ENCODE measurements around the gene LPAR2. TPM values are rescaled to one million over a fixed set of nuclear protein-coding genes. Genes with fewer than 3 reads are reported as not detected.

Gene LPAR2
- polyA plus RNA-seq, 1 donor (not counting 4 experiments of a cell fraction or from before 2014, with no cell fraction given): 7.3 TPM

DNA sequence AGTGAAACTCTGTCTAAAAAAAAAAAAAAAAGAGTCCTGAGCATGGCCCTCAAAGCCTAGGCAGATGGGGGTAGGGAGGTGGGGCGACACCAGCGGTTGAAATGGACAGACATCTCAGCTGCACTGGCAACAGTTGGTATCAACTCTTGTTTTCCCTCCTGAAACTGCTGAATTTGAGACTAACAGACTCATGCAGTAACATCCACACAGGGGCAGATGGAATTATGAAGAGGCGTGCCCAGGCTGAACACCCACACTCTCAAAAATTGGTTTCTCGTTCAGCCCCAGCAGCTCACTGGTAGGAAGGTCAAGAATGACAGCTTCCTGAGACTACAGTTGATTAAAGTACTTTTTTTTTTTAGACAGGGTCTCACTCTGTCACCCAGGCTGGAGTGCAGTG is 33.6 kb downstream of the LPAR2 start:
- Histone ChIP-seq H3K4me1 (ENCODE audit: control insufficient read depth, extremely low read depth, insufficient read depth, low read length) (peaks cover 23% of the 10 kb centered on the region), H3K9ac (ENCODE audit: control insufficient read depth, extremely low read depth, insufficient read depth, low read length) (no peak overlapping the region), H2AFZ (ENCODE audit: control insufficient read depth, low read length) (no peak overlapping the region), H3K79me2 (ENCODE audit: control insufficient read depth, insufficient read depth, low read length) (no peaks in the 10 kb centered on the region), H3K27ac (ENCODE audit: control insufficient read depth, insufficient read depth, low read length) (no peak overlapping the region), H3K36me3 (ENCODE audit: control insufficient read depth in 2 of 2, extremely low read depth in 1 of 2, insufficient read depth in 2 of 2, low read length in 2 of 2) (no peaks in the 10 kb centered on the region), H3K9me1 (ENCODE audit: control insufficient read depth, extremely low read depth, insufficient read depth, low read length) (no peaks in the 10 kb centered on the region), H3K27me3 (ENCODE audit: control insufficient read depth, extremely low read depth, insufficient read depth, low read length) (no peaks in the 10 kb centered on the region), H3K9me3 (ENCODE audit: control insufficient read depth, low read depth, low read length) (no peaks in the 10 kb centered on the region), H3K4me3 (ENCODE audit: control insufficient read depth in 2 of 3, extremely low read depth in 1 of 3, insufficient read depth in 2 of 3, low read depth in 1 of 3, low read length in 3 of 3) (no peak overlapping the region), H3K4me2 (ENCODE audit: control insufficient read depth, extremely low read depth, insufficient read depth, low read depth, low read length) (no peak overlapping the region), H4K20me1 (ENCODE audit: control insufficient read depth, extremely low read depth, insufficient read depth, low read length) (no peaks in the 10 kb centered on the region)
- FAIRE-seq: no peak
- TF ChIP-seq EZH2 (IDR thresholded peaks at IDR 0.05; ENCODE audit: low read length): no peak
- TF ChIP-seq, protein P1, sequence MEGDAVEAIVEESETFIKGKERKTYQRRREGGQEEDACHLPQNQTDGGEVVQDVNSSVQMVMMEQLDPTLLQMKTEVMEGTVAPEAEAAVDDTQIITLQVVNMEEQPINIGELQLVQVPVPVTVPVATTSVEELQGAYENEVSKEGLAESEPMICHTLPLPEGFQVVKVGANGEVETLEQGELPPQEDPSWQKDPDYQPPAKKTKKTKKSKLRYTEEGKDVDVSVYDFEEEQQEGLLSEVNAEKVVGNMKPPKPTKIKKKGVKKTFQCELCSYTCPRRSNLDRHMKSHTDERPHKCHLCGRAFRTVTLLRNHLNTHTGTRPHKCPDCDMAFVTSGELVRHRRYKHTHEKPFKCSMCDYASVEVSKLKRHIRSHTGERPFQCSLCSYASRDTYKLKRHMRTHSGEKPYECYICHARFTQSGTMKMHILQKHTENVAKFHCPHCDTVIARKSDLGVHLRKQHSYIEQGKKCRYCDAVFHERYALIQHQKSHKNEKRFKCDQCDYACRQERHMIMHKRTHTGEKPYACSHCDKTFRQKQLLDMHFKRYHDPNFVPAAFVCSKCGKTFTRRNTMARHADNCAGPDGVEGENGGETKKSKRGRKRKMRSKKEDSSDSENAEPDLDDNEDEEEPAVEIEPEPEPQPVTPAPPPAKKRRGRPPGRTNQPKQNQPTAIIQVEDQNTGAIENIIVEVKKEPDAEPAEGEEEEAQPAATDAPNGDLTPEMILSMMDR (optimal IDR thresholded peaks at IDR 0.05 in 1 of 3, IDR thresholded peaks at IDR 0.05 in 1 of 3, conservative IDR thresholded peaks at IDR 0.05 in 1 of 3; ENCODE audit: extremely low read depth in 1 of 3, insufficient read depth in 2 of 3, low read length in 3 of 3): no peak
- no peak for DNase-seq (ENCODE audit: low read depth, low spot score)
- dilution Hi-C loops (cut with MboI; ENCODE audit: extremely low pct_ligation_motif_present, low sequenced_read_pairs): no loop called here

DNA sequence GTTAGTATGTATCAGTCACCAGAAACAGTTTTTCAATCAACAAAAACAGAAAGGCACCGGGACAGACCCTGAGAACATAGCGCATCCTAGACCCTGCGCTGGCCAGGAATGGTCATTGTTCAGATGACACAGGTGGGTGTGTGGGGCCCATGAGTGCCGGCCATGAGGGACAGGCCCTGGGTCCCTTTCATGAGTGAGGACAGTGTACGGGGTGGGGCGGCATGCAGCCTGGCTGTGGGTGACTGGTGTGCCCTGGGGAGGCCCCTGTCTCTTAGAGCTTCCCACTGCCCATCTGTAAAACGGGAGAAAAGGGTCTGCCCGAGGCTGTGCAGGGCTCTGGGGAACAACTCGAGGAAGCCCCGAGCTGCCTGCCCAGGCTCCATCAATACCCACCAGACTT is 35.3 kb downstream of the LPAR2 start:
- H3K9ac ChIP-seq (ENCODE audit: control insufficient read depth, extremely low read depth, insufficient read depth, low read length): no peak overlapping the region

More for the DNA sequence above, 35.3 kb downstream of the LPAR2 start:
- FAIRE-seq (no peak), DNase-seq (ENCODE audit: low read depth, low spot score) (no peak)
- Histone ChIP-seq H3K4me1 (ENCODE audit: control insufficient read depth, extremely low read depth, insufficient read depth, low read length) (peaks cover 23% of the 10 kb centered on the region), H3K9me3 (ENCODE audit: control insufficient read depth, low read depth, low read length) (no peaks in the 10 kb centered on the region), H3K4me3 (ENCODE audit: control insufficient read depth in 2 of 3, extremely low read depth in 1 of 3, insufficient read depth in 2 of 3, low read depth in 1 of 3, low read length in 3 of 3) (no peak overlapping the region), H3K4me2 (ENCODE audit: control insufficient read depth, extremely low read depth, insufficient read depth, low read depth, low read length) (no peak overlapping the region), H3K27me3 (ENCODE audit: control insufficient read depth, extremely low read depth, insufficient read depth, low read length) (no peaks in the 10 kb centered on the region), H3K36me3 (ENCODE audit: control insufficient read depth in 2 of 2, extremely low read depth in 1 of 2, insufficient read depth in 2 of 2, low read length in 2 of 2) (no peaks in the 10 kb centered on the region), H3K9me1 (ENCODE audit: control insufficient read depth, extremely low read depth, insufficient read depth, low read length) (no peaks in the 10 kb centered on the region), H3K27ac (ENCODE audit: control insufficient read depth, insufficient read depth, low read length) (no peak overlapping the region), H2AFZ (ENCODE audit: control insufficient read depth, low read length) (no peak overlapping the region), H4K20me1 (ENCODE audit: control insufficient read depth, extremely low read depth, insufficient read depth, low read length) (no peaks in the 10 kb centered on the region), H3K79me2 (ENCODE audit: control insufficient read depth, insufficient read depth, low read length) (no peaks in the 10 kb centered on the region)
- TF ChIP-seq, protein P1 (optimal IDR thresholded peaks at IDR 0.05 in 1 of 3, IDR thresholded peaks at IDR 0.05 in 1 of 3, conservative IDR thresholded peaks at IDR 0.05 in 1 of 3; ENCODE audit: extremely low read depth in 1 of 3, insufficient read depth in 2 of 3, low read length in 3 of 3): no peak
- no peak for TF ChIP-seq EZH2 (IDR thresholded peaks at IDR 0.05; ENCODE audit: low read length)
- dilution Hi-C loops (cut with MboI; ENCODE audit: extremely low pct_ligation_motif_present, low sequenced_read_pairs): no loop called here

All from keratinocyte (primary cell).